GM18519 (cell line): ENCODE measurements around the gene ZNF227.
"Not testable (repeated sequence)": the region's sequence is repeated elsewhere in the genome, so short reads cannot be mapped to it uniquely, and the experiment has no call there.

Experiments used
- ATAC-seq: cut with Tn5 transposase; IDR thresholded peaks from one replicate; pipeline ENCODE4 v1.9.1; 2021; ENCODE audit warnings: mild to moderate bottlenecking, moderate library complexity; ENCODE audit not compliant: unreplicated experiment, low FRiP score

The ZNF227 gene

DNA sequence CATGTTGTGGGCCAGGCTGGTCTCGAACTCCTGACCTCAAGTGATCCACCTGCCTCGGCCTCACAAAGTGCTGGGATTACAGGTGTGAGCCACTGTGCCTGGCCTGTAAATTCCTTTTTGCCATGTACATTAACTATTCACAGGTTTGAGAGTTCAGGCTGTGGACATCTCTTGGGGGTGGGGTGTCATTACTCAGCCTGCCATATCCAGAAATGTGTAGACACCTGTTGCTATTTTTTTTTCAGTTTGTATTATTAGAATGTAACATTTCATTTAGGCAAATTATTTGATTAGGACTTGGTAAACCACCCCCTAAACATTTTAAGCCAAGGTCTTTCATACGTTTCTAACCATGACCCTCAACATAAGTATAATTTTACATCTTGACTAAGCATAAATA is 20.5 kb downstream of the ZNF227 start:
- no peak for ATAC-seq

DNA sequence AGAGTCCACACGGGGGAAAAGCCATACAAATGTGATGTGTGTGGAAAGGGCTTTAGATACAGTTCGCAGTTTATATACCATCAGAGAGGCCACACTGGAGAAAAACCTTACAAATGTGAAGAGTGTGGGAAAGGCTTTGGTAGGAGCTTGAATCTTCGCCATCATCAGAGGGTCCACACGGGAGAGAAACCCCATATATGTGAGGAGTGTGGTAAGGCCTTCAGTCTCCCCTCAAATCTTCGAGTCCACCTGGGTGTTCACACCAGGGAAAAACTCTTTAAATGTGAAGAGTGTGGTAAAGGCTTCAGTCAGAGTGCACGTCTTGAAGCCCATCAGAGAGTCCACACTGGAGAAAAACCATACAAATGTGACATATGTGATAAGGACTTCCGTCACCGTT is 24.1 kb downstream of the ZNF227 start:
- ATAC-seq, result no peak

- ATAC-seq, result not testable (repeated sequence)
Measured at GRCh38 chr19:44252332-44252731, 40.0 kb downstream of the ZNF227 start.

DNA sequence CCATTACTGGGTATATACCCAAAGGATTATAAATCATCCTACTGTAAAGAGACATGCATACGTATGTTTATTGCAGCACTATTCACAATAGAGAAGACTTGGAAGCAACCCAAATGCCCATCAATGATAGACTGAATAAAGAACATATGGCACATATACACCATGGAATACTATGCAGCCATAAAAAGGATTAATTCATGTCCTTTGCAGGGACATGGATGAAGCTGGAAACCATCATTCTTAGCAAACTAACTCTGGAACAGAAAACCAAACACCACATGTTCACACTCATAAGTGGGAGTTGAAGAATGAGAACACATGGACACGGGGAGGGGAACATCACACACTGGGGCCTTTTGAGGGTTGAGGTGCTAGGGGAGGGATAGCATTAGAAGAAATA is 41.1 kb downstream of the ZNF227 start:
- not testable (repeated sequence) for ATAC-seq

DNA sequence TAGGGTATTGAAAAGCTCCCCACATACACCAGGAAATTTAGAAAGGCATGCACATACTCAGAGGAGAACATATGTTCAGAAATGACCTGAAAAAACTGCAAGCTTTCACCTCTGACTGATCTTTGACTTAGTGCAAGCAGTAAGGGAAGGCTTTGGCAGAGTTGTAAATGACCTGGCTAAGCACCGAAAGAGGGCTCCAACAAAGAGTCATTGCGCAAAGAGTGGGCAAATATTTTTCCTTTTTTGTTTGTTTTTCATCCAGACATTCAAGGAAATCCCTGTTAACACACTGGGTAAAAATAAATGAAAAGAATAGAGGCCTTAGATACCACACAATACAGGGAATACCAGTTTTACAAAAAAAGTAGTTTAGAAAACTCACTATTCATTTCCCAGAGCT is 42.2 kb downstream of the ZNF227 start:
- no peak for ATAC-seq

DNA sequence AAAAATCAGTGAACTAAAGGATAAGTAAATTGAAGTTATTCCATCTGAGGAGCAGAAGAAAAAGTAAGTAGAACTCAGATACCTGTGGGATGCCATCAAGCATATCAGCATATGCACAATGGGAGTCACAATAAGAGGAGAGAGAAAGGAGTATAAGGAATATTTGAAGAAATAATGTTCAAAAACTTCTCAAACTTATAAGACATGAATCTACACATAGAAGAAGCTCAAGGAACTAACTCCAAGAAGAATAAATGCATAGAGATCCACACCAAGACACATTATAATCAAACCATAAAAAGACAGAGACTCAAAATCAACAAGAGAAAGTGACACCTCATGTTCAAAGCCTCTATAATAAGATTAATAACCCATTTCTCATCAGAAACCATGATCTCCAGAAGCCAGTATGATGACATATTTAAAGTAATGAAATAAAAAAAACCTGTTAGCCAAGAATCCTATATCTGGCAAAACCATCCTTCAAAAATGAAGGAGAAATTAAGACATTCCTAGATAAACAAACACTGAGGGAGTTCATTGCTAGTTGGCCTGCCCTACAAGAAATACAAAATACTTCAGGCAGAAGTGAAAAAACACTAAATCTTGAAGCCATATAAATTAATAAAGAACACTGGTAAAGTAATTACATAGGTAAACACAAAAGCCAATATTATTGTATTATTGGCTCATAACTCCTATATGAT is 43.5 kb downstream of the ZNF227 start:
- no peak for ATAC-seq

DNA sequence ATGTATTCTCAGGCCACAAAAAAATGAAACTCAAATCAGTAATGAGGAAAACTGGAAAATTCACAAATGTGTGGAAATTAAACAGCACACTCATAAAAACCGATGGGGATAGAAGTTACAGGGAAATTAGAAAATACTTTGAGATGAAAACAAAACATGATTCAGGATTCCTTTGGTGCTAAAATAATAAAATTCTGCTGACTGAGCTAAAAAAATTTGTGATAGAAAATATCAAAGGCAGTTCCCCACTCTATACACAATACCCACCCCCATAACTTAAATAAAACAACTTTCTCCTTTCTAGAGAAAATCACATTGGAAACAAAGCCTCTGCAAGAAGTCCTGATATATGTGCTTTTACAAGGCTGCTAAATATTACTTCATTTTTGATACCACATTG is 45.8 kb downstream of the ZNF227 start:
- ATAC-seq, result no peak

DNA sequence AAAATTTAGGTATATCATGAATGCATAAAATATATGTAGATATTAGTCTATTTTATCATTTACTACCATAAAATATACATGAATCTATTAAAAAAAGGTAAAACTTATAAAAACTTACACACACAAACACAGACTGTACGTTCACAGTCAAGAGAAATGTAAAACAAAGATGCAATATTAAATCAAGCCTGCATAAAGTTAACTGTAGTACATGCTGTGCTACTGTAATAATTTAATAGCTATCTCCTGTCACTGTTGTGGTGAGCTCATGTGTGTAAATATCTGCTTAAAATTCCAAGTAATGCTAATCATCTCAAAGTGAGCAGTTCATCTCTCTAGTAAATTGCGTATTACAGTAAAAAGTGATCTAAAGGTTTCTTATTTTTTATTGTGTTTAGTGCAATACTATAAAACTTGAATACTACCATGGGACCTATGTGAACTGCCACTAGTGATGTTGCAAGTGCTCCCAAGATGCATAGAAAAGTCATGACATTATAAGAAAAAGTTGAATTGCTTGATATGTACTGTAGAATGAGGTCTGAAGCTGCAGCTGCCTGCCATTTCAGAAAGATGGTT is 46.6 kb downstream of the ZNF227 start:
- ATAC-seq, result no peak

- ATAC-seq, result no peak
Measured at GRCh38 chr19:44260343-44260681, 48.0 kb downstream of the ZNF227 start.

DNA sequence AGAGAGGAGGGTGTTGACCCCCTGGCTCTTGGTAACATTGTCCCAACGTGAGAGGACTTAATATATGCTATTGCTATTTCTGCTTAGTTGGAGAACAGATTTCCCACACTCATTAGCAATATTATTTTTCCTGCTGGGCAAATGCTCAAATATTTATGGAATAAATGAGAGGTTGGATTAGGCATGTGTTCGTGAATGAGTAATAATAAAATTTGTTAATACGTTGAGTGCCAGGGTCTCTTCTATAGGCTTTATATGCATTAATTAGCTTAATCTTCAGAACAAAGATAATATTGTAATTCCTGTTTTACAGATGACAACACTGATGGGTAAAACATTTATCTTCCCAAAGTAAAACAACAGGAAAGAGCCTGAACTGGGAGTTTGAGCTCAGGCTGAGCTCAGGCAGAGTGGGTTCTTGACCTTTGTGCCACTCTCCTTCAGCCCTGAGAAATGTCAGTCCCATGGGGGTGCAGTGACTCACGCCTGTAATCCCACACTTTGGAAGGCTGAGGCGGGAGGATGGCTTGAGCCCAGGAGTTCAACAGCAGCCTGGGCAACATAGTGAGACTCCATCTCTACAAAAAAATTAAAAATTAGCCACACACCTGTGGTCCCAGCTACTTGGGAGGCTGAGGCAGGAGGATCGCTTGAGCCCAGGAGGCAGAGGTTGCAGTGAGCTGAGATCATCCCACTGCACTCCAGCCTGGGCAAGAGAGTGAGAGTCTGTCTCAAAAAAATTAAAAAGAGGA is 48.5 kb downstream of the ZNF227 start:
- no peak for ATAC-seq

DNA sequence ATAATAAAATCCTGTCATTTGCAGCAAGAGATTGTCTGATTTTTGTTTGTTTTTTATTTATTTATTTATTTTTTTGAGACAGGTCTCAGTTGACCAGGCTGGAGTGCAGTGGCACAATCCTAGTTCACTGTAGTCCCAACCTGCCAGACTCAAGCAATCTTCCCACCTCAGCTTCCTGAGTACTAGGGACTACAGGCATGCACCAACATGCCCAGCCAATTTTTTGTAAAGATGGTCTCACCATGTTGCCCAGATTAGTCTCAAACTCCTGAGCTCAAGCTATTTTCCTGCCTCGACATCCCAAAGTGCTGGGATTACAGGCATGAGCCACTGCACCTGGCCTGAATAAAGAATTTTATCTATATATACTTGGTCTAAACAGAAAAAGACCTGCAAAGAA is 65.0 kb downstream of the ZNF227 start:
- ATAC-seq, result no peak

DNA sequence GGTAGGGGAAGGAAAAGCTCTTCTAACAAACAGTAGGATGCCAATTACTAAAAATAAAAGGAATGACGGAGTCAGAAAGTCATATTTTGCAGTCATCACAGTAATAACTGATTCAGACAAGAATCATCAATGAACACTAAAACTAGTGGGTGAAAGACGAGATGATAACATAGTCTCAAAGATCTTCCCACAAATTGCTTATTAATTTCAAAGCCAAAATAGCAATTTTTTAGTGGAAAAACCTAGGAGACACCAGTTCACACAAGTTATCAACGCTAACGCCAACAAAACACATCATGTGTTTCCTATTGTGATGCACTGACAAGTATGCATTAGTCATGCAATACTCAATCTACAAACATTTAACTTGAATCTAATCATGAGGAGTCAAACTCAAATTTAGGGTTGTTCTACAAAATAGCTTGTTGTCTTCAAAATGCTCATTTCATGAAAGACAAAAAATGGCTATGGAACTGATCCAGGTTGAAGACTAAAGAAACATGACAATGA is 65.9 kb downstream of the ZNF227 start:
- ATAC-seq, result no peak

DNA sequence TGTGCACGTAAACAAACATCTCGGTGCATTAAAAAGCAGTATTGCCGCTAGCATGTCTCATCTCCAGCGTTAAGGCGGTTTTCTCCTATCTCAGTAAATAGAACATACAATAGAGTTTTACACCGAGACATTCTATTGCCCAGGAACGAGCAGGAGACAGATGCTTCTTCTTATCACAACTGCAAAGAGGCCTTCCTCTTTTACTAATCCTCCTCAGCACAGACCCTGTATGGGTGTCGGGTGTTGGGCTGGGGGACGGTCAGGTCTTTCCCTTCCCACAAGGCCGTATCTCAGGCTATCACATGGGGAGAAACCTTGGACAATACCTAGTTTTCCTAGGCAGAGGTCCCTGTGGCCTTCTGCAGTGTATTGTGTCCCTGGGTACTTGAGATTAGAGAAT is 68.6 kb downstream of the ZNF227 start:
- no peak for ATAC-seq

DNA sequence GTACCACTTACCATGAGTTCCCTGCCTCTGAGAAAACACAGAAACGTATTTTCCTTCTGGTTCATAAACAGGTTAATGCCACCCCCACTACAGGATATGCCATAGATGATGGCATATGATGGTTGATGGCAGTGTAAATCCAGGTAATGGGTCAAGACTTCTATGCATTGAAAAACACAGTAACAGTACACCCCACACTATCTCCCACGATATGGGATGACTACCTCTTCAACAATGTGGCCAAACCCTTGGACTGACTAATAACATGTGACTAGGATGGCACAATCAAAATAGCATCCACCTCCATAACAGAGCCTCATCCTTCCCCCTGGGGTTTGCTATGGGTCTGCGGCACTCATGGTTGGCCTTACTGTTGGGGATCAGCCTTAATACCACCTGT is 70.5 kb downstream of the ZNF227 start:
- ATAC-seq, result no peak

GRCh38 chr19:44284968-44285367 is 72.6 kb downstream of the ZNF227 start:
- no peak for ATAC-seq
